CD4-positive, alpha-beta T cell treated with Interleukin-4 for 4 hours (primary cell): Measurements from ENCODE around the gene RDH11.
"Not testable (repeated sequence)": the region's sequence is repeated elsewhere in the genome, so short reads cannot be mapped to it uniquely, and the experiment has no call there.

Experiments
- DNase-seq: peaks from one replicate; pipeline ENCODE4 v3.0.0-alpha.2; 2020

Gene RDH11

DNA sequence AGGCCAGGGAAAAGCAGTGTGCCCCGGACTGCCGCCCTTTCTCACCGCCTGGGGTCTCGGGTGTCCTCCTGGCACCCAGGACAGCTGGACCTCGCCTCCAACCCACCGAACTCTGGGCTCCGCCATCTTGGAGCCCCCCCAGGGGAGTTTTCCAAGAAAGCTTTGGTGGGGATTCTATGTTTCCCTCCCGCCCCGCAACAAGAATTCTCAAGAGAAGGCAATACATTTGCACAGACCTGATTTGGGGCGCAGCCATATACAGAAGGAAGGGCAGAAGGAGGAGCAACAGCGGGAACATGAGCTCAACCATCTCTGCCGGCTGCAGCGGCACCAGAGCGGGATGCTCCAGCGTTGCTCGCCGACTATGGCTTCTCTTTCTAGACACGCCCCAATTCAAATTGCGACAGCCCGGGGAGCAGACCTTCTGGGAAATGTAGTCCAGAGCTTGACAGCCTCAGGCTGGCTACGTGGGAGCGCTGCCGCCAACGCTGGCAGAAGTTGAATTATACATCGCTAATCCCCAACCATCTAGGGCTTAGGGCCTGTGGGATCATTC, at the start of gene RDH11:
Gene RDH11, minus strand, starts transcription at position 371 of the 556 bp plus-strand sequence. Its CDS starts 61 bp downstream, at position 310.
- DNase-seq, result peak; percentile 88

- DNase-seq, result no peak
These were observed 48.5 kb upstream of the RDH11 start for GRCh38 chr14:67744046-67744445.

- peak; percentile 11 for DNase-seq
These were observed 43.4 kb upstream of the RDH11 start for GRCh38 chr14:67738740-67739504.

DNA sequence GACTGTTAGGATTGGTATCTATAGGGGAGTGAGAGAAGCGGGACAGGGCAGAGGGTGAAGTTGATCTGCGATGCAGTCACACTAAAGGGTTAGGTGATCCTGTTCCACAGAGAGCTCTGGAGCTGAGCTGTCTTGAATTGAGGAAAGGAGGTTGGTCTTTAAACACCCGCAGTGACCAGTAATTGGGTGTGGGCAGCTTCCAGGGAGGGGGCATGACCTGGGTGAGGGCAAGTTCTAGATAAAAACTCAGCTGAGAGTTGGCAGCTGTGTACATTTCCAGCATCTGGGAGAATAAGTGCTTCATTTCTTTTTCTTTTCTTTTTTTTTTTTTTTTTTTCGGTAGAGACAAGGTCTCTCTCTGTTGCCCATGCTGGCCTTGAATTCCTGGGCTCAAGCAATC, 41.2 kb upstream of the RDH11 start:
- no peak for DNase-seq

- DNase-seq, result no peak
These were observed 40.0 kb upstream of the RDH11 start for GRCh38 chr14:67735336-67736147.

- DNase-seq, result no peak
These were observed 39.1 kb upstream of the RDH11 start for GRCh38 chr14:67734675-67735074.

DNA sequence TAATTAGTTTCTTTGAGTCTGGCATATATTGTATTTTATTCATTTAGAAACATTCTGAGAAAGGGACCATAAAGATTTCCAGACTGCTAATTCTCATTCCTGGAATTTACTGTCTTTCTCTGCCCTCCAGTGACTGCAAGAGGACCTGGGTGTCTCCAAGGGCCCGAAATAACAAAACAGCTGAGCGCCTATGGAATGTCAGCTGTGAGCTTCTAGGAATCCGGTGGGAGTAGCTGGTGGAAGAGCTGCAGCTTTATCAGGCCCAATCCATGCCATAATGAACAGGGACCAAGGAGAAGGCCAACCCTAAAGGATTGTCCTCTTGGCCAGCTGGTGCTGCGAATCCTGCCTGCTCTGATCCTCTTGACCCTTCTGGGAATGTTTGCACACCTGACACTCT, 38.1 kb upstream of the RDH11 start:
- no peak for DNase-seq

- no peak for DNase-seq
These were observed 33.7 kb upstream of the RDH11 start for GRCh38 chr14:67729072-67729885.

- no peak for DNase-seq
These were observed 32.7 kb upstream of the RDH11 start for GRCh38 chr14:67728258-67728657.

DNA sequence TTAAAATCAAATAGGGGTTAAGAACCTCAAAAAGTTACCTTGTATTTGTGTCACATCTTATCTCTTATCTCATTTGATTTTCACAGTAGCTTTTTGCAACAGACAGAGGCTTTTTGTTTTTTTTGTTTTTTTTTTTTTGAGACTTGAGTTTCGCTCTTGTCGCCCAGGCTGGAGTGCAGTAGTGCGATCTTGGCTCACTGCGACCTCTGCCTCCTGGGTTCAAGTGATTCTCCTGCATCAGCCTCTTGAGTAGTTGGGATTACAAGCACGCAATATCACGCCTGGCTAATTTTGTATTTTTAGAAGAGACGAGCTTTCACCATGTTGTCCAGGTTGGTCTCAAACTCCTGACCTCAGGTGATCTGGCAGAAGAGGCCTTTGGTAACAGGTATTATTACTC, 31.8 kb upstream of the RDH11 start:
- DNase-seq, result no peak

DNA sequence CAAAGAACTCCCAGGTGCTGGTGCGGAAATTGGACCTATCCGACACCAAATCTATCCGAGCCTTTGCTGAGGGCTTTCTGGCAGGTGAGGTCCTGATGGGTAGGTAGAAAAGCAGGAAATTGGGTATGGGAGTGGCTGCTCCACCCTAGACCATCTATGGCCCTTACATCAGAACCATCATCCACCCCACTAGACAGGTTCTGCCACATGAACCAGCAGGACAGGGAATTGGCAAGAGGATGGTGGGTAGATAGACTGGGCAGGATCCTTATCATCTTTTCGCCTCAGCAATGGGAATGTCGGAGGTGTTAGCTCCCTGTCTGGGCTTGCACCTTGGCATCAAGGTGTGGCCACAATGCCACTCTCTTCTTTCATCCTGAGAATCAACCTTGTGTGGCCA, 29.6 kb upstream of the RDH11 start:
- no peak for DNase-seq

- DNase-seq, result no peak
These were observed 26.7 kb upstream of the RDH11 start for GRCh38 chr14:67722293-67722692.

DNA sequence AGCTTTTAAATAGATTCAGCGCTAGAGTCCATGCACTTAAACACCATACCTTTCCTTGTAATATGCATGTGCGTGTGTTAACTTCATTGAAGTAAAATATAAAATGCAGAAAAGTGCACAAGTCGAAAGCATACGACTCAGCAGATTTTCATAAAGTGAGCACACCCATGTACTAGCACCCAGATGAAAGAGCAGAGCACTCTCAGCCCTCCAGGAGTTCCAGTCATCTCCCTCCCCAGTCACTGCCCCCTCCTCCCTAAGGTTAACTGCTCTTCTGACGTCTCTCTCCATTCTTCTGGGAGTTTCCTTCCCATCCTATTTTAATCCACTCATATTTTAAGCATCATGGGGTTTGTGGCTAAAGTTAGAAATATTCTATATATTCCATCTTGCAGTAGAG, 26.3 kb upstream of the RDH11 start:
- DNase-seq, result no peak

DNA sequence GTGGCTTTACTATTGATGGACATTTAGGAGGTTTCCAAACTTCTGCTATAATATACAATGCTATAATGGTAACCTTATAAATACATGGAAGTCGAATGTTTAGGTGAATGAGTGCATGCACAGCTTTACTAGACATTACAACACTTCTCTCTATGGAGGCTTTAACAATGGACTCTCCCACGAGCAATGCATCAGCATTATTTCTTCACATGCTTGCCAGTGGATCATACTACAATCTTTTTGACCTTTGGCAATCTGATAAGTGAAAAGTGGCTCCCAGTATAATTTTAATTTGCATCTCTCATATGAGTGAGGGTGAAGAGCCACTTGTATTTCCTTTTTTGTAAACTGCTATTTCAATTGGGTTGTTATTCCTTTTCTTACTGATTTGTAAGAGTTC, 24.3 kb upstream of the RDH11 start:
- no peak for DNase-seq

- DNase-seq, result not testable (repeated sequence)
These were observed 23.8 kb upstream of the RDH11 start for GRCh38 chr14:67719385-67719784.

- DNase-seq, result no peak
These were observed 22.7 kb upstream of the RDH11 start for GRCh38 chr14:67718265-67718664.

DNA sequence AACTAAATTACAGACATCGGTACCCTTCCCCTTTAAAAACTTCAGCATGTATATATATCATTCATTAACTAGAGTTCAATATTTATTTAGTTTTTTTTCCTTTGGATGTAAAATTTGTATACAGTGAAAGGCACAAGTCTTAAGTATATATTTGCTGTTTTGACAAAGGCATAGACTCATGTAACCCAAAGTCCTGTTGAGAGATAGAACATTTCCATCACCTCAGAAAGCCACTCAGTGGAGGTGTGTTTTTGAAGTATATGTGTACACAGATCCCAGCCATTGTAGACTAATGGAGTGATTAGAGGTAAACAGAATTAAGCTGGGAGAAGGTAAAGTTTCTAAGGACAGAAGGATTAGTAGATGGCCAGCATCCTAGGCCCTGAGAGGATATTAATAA, 21.5 kb upstream of the RDH11 start:
- DNase-seq, result no peak

GRCh38 chr14:67710209-67710608, 14.6 kb upstream of the RDH11 start:
- DNase-seq, result no peak

DNA sequence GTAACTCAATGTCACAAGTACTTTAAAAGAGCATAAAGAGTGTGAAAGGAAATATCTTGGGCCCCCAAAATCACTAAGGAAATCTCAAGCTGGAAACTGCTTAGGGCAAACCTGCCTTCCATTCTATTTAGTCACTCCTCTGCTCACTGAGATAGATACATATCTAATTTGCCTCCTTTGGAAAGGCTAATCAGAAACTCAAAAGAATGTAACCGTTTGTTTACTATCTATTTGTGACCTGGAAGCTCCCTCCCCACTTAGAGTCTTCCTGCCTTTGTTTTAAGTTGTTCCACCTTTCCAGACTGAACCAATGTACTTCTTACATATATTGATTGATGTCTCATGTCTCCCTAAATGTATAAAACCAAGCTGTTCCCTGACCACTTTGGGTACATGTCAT, 14.2 kb upstream of the RDH11 start:
- not testable (repeated sequence) for DNase-seq

- DNase-seq, result not testable (repeated sequence)
These were observed 13.8 kb upstream of the RDH11 start for GRCh38 chr14:67709346-67709745.

- DNase-seq, result no peak
These were observed 9.6 kb upstream of the RDH11 start for GRCh38 chr14:67705211-67705610.

- DNase-seq, result peak; percentile 68
These were observed 9.0 kb upstream of the RDH11 start for GRCh38 chr14:67704484-67705089.

GRCh38 chr14:67703997-67704396, 8.4 kb upstream of the RDH11 start:
- no peak for DNase-seq
